GM12874 (cell line): Measurements from ENCODE around the gene FLT3.

Experiments used
- TF ChIP-seq, protein P1 (sequence below): IDR thresholded peaks from 2 replicates; pipeline ENCODE4 v1.5.1; 2011; ENCODE audit warnings: low read depth, mild to moderate bottlenecking, control low read depth, low read length, moderate library complexity; ENCODE audit not compliant: insufficient read depth

The FLT3 gene

DNA sequence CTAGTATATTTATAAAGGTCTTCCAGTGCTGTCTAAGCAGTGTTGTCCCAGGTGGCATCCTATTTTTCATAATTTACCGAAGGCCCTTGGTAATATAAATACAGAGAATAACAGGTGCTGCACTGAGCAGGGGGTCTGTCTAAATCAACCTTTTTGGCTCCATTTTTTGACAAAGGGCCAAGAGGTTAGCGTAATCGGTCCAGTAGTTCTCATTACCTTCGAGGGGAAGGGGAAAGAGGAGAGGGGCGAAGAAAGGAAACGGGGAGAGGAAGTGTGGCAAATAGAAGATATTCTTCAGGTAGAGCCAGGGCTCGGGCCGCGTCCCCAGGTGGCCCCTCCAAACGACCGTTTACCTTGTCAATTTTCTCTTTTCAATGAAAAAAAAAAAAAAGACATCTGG, 37.2 kb upstream of the FLT3 start:
- TF ChIP-seq, protein P1, sequence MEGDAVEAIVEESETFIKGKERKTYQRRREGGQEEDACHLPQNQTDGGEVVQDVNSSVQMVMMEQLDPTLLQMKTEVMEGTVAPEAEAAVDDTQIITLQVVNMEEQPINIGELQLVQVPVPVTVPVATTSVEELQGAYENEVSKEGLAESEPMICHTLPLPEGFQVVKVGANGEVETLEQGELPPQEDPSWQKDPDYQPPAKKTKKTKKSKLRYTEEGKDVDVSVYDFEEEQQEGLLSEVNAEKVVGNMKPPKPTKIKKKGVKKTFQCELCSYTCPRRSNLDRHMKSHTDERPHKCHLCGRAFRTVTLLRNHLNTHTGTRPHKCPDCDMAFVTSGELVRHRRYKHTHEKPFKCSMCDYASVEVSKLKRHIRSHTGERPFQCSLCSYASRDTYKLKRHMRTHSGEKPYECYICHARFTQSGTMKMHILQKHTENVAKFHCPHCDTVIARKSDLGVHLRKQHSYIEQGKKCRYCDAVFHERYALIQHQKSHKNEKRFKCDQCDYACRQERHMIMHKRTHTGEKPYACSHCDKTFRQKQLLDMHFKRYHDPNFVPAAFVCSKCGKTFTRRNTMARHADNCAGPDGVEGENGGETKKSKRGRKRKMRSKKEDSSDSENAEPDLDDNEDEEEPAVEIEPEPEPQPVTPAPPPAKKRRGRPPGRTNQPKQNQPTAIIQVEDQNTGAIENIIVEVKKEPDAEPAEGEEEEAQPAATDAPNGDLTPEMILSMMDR: no peak

DNA sequence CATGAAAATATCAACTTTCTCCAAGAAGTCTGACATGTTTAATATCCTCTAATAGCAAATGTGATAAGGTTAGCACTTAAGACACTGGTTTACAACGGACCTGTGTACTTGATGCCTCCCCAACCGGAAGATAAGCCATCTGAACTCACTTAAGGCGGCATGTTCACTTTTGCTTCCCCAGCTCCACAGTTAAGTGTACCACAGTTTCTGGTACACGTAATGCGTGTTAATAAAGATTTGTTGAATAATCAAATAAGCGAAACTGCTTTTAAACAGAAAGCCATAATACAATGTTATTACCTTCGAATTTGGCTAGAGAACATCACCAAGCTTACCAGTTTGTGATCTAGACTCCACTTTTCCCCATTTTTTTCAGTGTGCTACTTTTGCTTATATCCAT, 36.5 kb upstream of the FLT3 start:
- TF ChIP-seq, protein P1: no peak

DNA sequence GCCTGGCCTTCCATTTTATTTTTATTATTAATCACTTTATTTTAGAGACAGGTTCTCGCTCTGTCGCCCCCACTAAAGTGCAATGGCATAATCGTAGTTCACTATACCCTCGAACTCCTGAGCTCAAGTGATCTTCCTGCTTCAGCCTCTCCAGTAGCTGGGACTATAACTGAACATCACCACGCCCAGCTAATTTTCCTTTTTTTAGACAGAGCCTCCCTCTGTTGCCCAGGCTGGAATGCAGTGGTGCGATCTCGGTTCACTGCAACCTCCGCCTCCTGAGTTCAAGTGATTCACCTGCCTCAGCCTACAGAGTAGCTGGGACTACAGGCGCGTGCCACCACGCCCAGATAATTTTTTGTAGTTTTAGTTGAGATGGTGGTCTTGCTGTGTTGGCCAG, 31.3 kb upstream of the FLT3 start:
- TF ChIP-seq, protein P1: no peak

DNA sequence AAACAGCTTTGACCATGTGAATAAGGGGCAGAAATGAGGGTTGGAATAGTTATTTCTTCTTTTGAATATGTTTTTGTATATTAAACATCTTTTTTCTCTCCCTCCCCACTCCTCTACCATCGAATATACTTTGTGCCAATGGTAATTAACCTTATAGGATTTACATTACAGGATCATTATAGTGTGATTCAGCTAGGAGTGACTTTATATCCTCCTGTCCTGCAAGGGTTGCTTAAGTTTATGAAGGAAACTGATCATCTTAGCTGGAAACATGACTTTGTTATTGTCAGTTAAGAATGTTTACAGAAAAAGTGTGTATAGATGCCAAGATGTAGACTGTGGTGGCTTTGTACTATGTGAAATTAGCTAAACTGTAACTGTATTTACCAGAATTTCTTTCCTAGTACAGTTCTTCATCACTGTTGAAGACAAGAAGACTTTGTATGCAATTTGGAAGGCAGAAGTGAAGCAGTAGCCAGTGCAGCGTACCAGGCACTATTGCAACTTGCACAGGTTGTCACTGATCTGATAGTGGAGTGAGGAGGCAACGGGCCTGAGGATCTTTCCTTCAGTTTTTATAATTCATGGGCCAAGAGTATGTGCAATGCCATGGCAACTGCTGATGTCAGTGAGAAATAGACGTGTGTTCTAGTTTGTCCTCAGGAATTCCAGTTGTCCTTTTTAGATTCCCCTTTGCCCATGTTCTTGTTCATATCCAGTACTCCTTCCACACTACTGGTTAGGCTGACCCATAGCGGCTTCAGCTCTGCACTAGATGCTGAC, 29.7 kb upstream of the FLT3 start:
- TF ChIP-seq, protein P1: no peak

DNA sequence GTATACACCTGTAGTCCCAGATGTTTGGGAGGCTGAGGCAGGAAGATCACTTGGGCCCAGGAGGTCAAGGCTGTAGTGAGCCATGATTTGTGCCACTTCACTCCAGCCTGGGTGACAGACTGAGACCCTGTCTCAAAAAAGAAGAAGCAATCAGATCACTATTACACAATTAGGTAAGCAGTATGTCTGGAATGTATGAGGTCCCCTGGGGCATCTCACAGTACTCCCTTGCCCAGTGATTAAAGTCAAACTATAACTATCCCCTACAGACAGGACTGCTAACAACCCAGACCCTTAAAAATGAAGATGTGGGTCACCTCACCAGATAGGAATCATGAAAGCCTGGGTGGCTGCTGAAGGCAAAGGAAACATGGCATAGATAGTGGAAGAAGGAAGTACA, 28.6 kb upstream of the FLT3 start:
- TF ChIP-seq, protein P1: no peak

DNA sequence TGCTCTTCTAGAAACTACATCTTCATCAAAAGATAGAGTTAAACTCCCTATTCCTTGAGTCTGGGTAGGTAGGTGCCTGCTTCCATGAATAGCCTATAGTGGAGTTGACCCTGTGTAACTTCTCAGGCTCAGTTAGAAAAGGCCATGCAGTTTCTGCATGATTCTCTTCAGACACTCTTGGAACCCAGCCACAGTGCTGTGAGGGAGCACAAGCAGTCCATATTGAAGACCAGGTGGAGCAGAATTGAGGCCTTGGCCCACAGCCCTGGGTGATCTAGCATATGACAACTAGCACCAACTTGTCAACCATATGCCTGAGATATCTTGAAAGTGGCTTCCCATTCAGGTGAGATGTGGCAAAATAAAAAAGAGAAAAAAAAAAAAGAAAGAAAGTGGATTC, 27.7 kb upstream of the FLT3 start:
- TF ChIP-seq, protein P1: no peak

DNA sequence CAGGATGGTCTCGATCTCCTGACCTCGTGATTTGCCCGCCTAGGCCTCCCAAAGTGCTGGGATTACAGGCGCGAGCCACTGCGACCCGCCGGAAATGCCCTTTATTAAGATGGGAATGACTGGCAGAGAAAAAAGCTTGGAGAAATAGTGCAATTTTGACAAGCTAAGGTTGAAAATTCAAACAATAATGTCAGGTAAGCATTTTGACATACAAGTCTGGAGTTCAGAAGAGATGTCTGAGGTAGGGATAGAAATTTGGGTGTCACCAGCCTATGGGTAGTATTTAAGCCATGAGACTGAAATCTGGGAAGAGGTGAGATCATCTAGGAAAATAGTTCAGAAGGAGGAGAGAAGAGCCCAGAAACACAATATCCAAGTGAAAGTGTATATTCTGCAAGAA, 20.8 kb upstream of the FLT3 start:
- TF ChIP-seq, protein P1: no peak

DNA sequence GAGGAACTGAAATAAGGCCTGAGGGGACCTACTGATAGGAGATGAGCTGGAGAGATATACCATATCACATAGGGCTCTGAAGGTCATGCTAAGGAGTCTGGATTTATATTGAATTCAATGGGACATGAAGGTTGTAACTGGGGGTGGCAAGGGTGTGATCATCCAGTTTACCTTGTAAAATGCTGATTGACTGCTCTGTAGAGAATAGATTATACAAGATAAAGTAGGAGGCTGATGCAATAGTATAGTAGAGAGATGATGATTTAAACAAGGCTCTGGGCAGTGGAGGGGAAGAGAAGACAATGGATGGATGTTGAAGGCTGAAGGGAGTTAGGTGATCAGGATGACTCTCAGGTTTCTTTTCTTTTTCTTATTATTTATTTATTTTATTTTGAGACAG, 19.9 kb upstream of the FLT3 start:
- TF ChIP-seq, protein P1: no peak
